Muscle layer of colon (tissue), 2 donors: ENCODE results near the gene ANTXR2.

Source experiments
- H3K27ac ChIP-seq: one replicate; pipeline ENCODE4 v1.7.0; 2013; ENCODE audit warnings: low read depth, mild to moderate bottlenecking, low read length, moderate library complexity
- H3K27me3 ChIP-seq, 2 donors: one replicate each; pipeline ENCODE4 v1.7.0; 2013; ENCODE audit warnings: low read length in 2 of 2, mild to moderate bottlenecking in 2 of 2; ENCODE audit not compliant: insufficient read depth in 2 of 2, control insufficient read depth in 1 of 2
- H3K36me3 ChIP-seq: one replicate; pipeline ENCODE4 v1.7.0; 2013; ENCODE audit warnings: mild to moderate bottlenecking, low read length; ENCODE audit not compliant: insufficient read depth
- H3K4me1 ChIP-seq: one replicate; pipeline ENCODE4 v1.7.0; 2013; ENCODE audit warnings: mild to moderate bottlenecking, low read length; ENCODE audit not compliant: insufficient read depth
- H3K4me3 ChIP-seq, 2 donors: one replicate each; pipeline ENCODE4 v1.7.0; 2013; ENCODE audit warnings: low read length in 2 of 2, low read depth in 1 of 2, mild to moderate bottlenecking in 1 of 2, moderate library complexity in 1 of 2
- H3K9ac ChIP-seq: one replicate; pipeline ENCODE4 v1.7.0; 2013; ENCODE audit warnings: low read length
- H3K9me3 ChIP-seq: one replicate; pipeline ENCODE4 v1.7.0; 2013; ENCODE audit warnings: mild to moderate bottlenecking, low read length
- donor health status: abdominal sarcoma.
- donor health status: Adenocarcinoma of cecum.

The ANTXR2 gene

GRCh38 chr4:79934660-79935059 is 138.4 kb downstream of the ANTXR2 start:
- Histone ChIP-seq H3K9me3 (no peaks in the 10 kb centered on the region), H3K4me3 (no peak overlapping the region), H3K27ac (no peak overlapping the region), H3K4me1 (peaks cover 16% of the 10 kb centered on the region), H3K36me3 (no peaks in the 10 kb centered on the region), H3K27me3 (no peaks in the 10 kb centered on the region), H3K9ac (no peak overlapping the region)

GRCh38 chr4:79927931-79928330 is 145.1 kb downstream of the ANTXR2 start:
- Histone ChIP-seq H3K36me3 (peaks cover 4% of the 10 kb centered on the region), H3K9me3 (no peaks in the 10 kb centered on the region), H3K4me3 (no peak overlapping the region), H3K27ac (no peak overlapping the region), H3K4me1 (peaks cover 9% of the 10 kb centered on the region), H3K27me3 (no peaks in the 10 kb centered on the region), H3K9ac (no peak overlapping the region)

- H3K9ac ChIP-seq, result no peak overlapping the region
- H3K36me3 ChIP-seq, result peaks cover 4% of the 10 kb centered on the region
- H3K27ac ChIP-seq, result no peak overlapping the region
- H3K4me1 ChIP-seq, result peaks cover 5% of the 10 kb centered on the region
- no peaks in the 10 kb centered on the region for H3K27me3 ChIP-seq
- no peak overlapping the region for H3K4me3 ChIP-seq
- H3K9me3 ChIP-seq, result no peaks in the 10 kb centered on the region
Measured at GRCh38 chr4:79923281-79923680, 149.7 kb downstream of the ANTXR2 start.

GRCh38 chr4:79922011-79922410 is 151.0 kb downstream of the ANTXR2 start:
- H3K36me3 ChIP-seq, result peaks cover 1% of the 10 kb centered on the region
- no peak overlapping the region for H3K9ac ChIP-seq
- H3K4me1 ChIP-seq, result peaks cover 10% of the 10 kb centered on the region
- no peaks in the 10 kb centered on the region for H3K27me3 ChIP-seq
- H3K27ac ChIP-seq, result no peak overlapping the region
- H3K4me3 ChIP-seq, result no peak overlapping the region
- H3K9me3 ChIP-seq, result no peaks in the 10 kb centered on the region

GRCh38 chr4:79920163-79920853 is 152.7 kb downstream of the ANTXR2 start:
- Histone ChIP-seq H3K9ac (no peak overlapping the region), H3K9me3 (no peaks in the 10 kb centered on the region), H3K27ac (no peak overlapping the region), H3K27me3 (no peaks in the 10 kb centered on the region), H3K4me1 (peaks cover 11% of the 10 kb centered on the region), H3K36me3 (no peaks in the 10 kb centered on the region), H3K4me3 (no peak overlapping the region)

- H3K4me1 ChIP-seq, result peaks cover 28% of the 10 kb centered on the region
- no peaks in the 10 kb centered on the region for H3K36me3 ChIP-seq
Measured at GRCh38 chr4:79918292-79918691, 154.7 kb downstream of the ANTXR2 start.

GRCh38 chr4:79917246-79917645 is 155.8 kb downstream of the ANTXR2 start:
- Histone ChIP-seq H3K4me1 (peaks cover 28% of the 10 kb centered on the region), H3K4me3 (no peak overlapping the region), H3K9ac (no peak overlapping the region), H3K9me3 (no peaks in the 10 kb centered on the region), H3K27ac (no peak overlapping the region), H3K36me3 (no peaks in the 10 kb centered on the region), H3K27me3 (no peaks in the 10 kb centered on the region)

More at GRCh38 chr4:79918292-79918691, 154.7 kb downstream of the ANTXR2 start:
- Histone ChIP-seq H3K9ac (no peak overlapping the region), H3K27ac (no peak overlapping the region), H3K9me3 (no peaks in the 10 kb centered on the region), H3K27me3 (no peaks in the 10 kb centered on the region), H3K4me3 (no peak overlapping the region)

GRCh38 chr4:79915246-79915645 is 157.8 kb downstream of the ANTXR2 start:
- Histone ChIP-seq H3K9me3 (no peaks in the 10 kb centered on the region), H3K9ac (no peak overlapping the region), H3K27me3 (no peaks in the 10 kb centered on the region), H3K36me3 (no peaks in the 10 kb centered on the region), H3K27ac (no peak overlapping the region), H3K4me1 (peaks cover 28% of the 10 kb centered on the region), H3K4me3 (peak overlapping the region in 1 of 2 donors; percentile 13)

- Histone ChIP-seq H3K4me3 (no peak overlapping the region), H3K36me3 (no peaks in the 10 kb centered on the region), H3K4me1 (peaks cover 28% of the 10 kb centered on the region), H3K27me3 (no peaks in the 10 kb centered on the region), H3K9ac (no peak overlapping the region), H3K9me3 (no peaks in the 10 kb centered on the region), H3K27ac (no peak overlapping the region)
Measured at GRCh38 chr4:79913581-79913980, 159.4 kb downstream of the ANTXR2 start.

- H3K9me3 ChIP-seq, result no peaks in the 10 kb centered on the region
- peaks cover 7% of the 10 kb centered on the region for H3K4me1 ChIP-seq
- H3K4me3 ChIP-seq, result no peak overlapping the region
- H3K9ac ChIP-seq, result no peak overlapping the region
- H3K27ac ChIP-seq, result no peak overlapping the region
- H3K27me3 ChIP-seq, result no peaks in the 10 kb centered on the region
- H3K36me3 ChIP-seq, result peaks cover 26% of the 10 kb centered on the region
Measured at GRCh38 chr4:79907001-79907400, 166.0 kb downstream of the ANTXR2 start.

- H3K36me3 ChIP-seq, result peaks cover 26% of the 10 kb centered on the region
- no peak overlapping the region for H3K27ac ChIP-seq
- H3K27me3 ChIP-seq, result no peaks in the 10 kb centered on the region
- no peaks in the 10 kb centered on the region for H3K9me3 ChIP-seq
- H3K4me1 ChIP-seq, result peaks cover 7% of the 10 kb centered on the region
- no peak overlapping the region for H3K4me3 ChIP-seq
- H3K9ac ChIP-seq, result no peak overlapping the region
Measured at GRCh38 chr4:79906303-79906702, 166.7 kb downstream of the ANTXR2 start.

- peaks cover 26% of the 10 kb centered on the region for H3K36me3 ChIP-seq
- H3K27me3 ChIP-seq, result no peaks in the 10 kb centered on the region
- H3K4me1 ChIP-seq, result peaks cover 7% of the 10 kb centered on the region
- H3K4me3 ChIP-seq, result no peak overlapping the region
- no peaks in the 10 kb centered on the region for H3K9me3 ChIP-seq
- no peak overlapping the region for H3K27ac ChIP-seq
- H3K9ac ChIP-seq, result no peak overlapping the region
Measured at GRCh38 chr4:79905212-79905611, 167.8 kb downstream of the ANTXR2 start.
